Measurements from ENCODE around the gene SLC25A15.
"Not testable (repeated sequence)": the region's sequence is repeated elsewhere in the genome, so short reads cannot be mapped to it uniquely, and the experiment has no call there.

SLC25A15 gene

GRCh38 chr13:40814803-40815202 is 25.4 kb downstream of the SLC25A15 start:
- no peak for DNase-seq

- no peak for DNase-seq
Measured at GRCh38 chr13:40818926-40819325, 29.5 kb downstream of the SLC25A15 start.

- DNase-seq: no peak
Measured at GRCh38 chr13:40819797-40820315, 30.4 kb downstream of the SLC25A15 start.

GRCh38 chr13:40839725-40840124 is 50.3 kb downstream of the SLC25A15 start:
- not testable (repeated sequence) for DNase-seq

GRCh38 chr13:40840955-40841354 is 51.5 kb downstream of the SLC25A15 start:
- not testable (repeated sequence) for DNase-seq

Measured in NCI-H510A (cell line).